Measurements from ENCODE around the gene OAS2. TPM values are rescaled to one million over a fixed set of nuclear protein-coding genes. Genes with fewer than 3 reads are reported as not detected.

Gene OAS2
- total and polyA plus RNA-seq, 12 donors: 3.3 to 24.2 (median 8.4) TPM

GRCh38 chr12:113049976-113050742 is 71.8 kb downstream of the OAS2 start:
- intact Hi-C loops (cut with DNase I): loop anchor here (2.0 to 10.0 kb wide), 9 partner anchors 47 to 125 kb away; no protein-coding TSS in a partner anchor
- no peaks in the 10 kb centered on the region for H3K4me1 ChIP-seq
- peak in 3 of 9 donors; percentile 12 to 31 (median 23) for TF ChIP-seq CTCF (IDR thresholded peaks at IDR 0.05)
- no peak overlapping the region for H3K4me3 ChIP-seq
- no peak overlapping the region for H3K27ac ChIP-seq
- peaks cover 0 to 50% (median 17%) of the 10 kb centered on the region in 7 donors for H3K27me3 ChIP-seq
- ATAC-seq (peak in 1 of 8 donors; percentile 48), DNase-seq (no peak)
- no peaks in the 10 kb centered on the region for H3K36me3 ChIP-seq
- WGBS, 2 donors: 45 to 52% methylated on average over 11 of the region's 11 CpGs
- no peaks in the 10 kb centered on the region for H3K9me3 ChIP-seq

- no peak for ATAC-seq
- no peaks in the 10 kb centered on the region for H3K9me3 ChIP-seq
- peaks cover 0 to 52% (median 20%) of the 10 kb centered on the region in 7 donors for H3K27me3 ChIP-seq
- WGBS, 2 donors: 89 to 90% methylated on average over 7 of the region's 7 CpGs
- no peaks in the 10 kb centered on the region for H3K36me3 ChIP-seq
- intact Hi-C loops (cut with DNase I): loop anchor here in 4 of 10 donors (5.0 to 10.0 kb wide), 2 partner anchors 102 to 104 kb away; no protein-coding TSS in a partner anchor
- no peak for TF ChIP-seq CTCF (IDR thresholded peaks at IDR 0.05)
- no peak overlapping the region for H3K4me3 ChIP-seq
- no peak for DNase-seq
- no peaks in the 10 kb centered on the region for H3K4me1 ChIP-seq
- H3K27ac ChIP-seq: no peak overlapping the region
Measured at GRCh38 chr12:113050795-113051194, 72.5 kb downstream of the OAS2 start.

- no peak for TF ChIP-seq CTCF (IDR thresholded peaks at IDR 0.05)
- peaks cover 0 to 62% (median 30%) of the 10 kb centered on the region in 7 donors for H3K27me3 ChIP-seq
- H3K9me3 ChIP-seq: no peaks in the 10 kb centered on the region
- no peak overlapping the region for H3K27ac ChIP-seq
- WGBS, 2 donors: 87 to 89% methylated on average over 4 of the region's 4 CpGs
- peaks cover 0 to 6% (median 5%) of the 10 kb centered on the region in 9 donors for H3K4me1 ChIP-seq
- intact Hi-C loops (cut with DNase I): loop anchor here in 4 of 10 donors (5.0 to 10.0 kb wide), 2 partner anchors 101 to 103 kb away; no protein-coding TSS in a partner anchor
- DNase-seq: no peak
- no peaks in the 10 kb centered on the region for H3K36me3 ChIP-seq
- no peak overlapping the region for H3K4me3 ChIP-seq
- ATAC-seq: no peak
Measured at GRCh38 chr12:113051759-113052158, 73.4 kb downstream of the OAS2 start.

- intact Hi-C loops (cut with DNase I): loop anchor here in 4 of 10 donors (5.0 to 10.0 kb wide), 2 partner anchors 100 to 102 kb away; no protein-coding TSS in a partner anchor
- no peaks in the 10 kb centered on the region for H3K9me3 ChIP-seq
- ATAC-seq (no peak), DNase-seq (no peak)
- H3K36me3 ChIP-seq: no peaks in the 10 kb centered on the region
- H3K27me3 ChIP-seq: peaks cover 0 to 68% (median 35%) of the 10 kb centered on the region in 7 donors
- H3K27ac ChIP-seq: no peak overlapping the region
- H3K4me3 ChIP-seq: no peak overlapping the region
- WGBS, 2 donors: 57 to 63% methylated on average over 4 of the region's 4 CpGs
- H3K4me1 ChIP-seq: peaks cover 0 to 12% (median 9%) of the 10 kb centered on the region in 9 donors
- TF ChIP-seq CTCF (IDR thresholded peaks at IDR 0.05): no peak
Measured at GRCh38 chr12:113052326-113052725, 74.0 kb downstream of the OAS2 start.
